ENCODE data around the gene UNC5C.

GRCh38 chr4:95178938-95179337 lies 369.8 kb downstream of the UNC5C start:
- no peak for TF ChIP-seq RAD21 (IDR thresholded peaks at IDR 0.05)
- no peak for TF ChIP-seq FOXA1 (IDR thresholded peaks at IDR 0.05)
- TF ChIP-seq CTCF (IDR thresholded peaks at IDR 0.05; ENCODE audit: low read depth, low read length, missing input control) = no peak
- TF ChIP-seq MAX (IDR thresholded peaks at IDR 0.05) = no peak
- TF ChIP-seq TAF1 (conservative IDR thresholded peaks at IDR 0.05) = no peak
- TF ChIP-seq REST (IDR thresholded peaks at IDR 0.05) = no peak
- TF ChIP-seq GABPA (IDR thresholded peaks at IDR 0.05 in 1 of 2, conservative IDR thresholded peaks at IDR 0.05 in 1 of 2) = no peak
- TF ChIP-seq HNF4A (conservative IDR thresholded peaks at IDR 0.05) = no peak
- TF ChIP-seq YY1 (IDR thresholded peaks at IDR 0.05) = no peak
- no peak for TF ChIP-seq HNF4G (IDR thresholded peaks at IDR 0.05)
- TF ChIP-seq ATF3 (IDR thresholded peaks at IDR 0.05) = no peak
